Breast epithelium (tissue), 4 donors: ENCODE measurements around the gene BBLN. TPM values are rescaled to one million over a fixed set of nuclear protein-coding genes. Genes with fewer than 3 reads are reported as not detected.

Experiments
- DNase-seq, 2 donors: peaks; one replicate each; pipeline ENCODE4 v3.0.0-alpha.2; 2019; ENCODE audit warnings: low spot score in 2 of 2
- H3K27ac ChIP-seq, 2 donors: fragments of 200-600 bp; sonication (generic) in 1 of 2; one replicate each; pipeline ENCODE4 v1.5.1; 2016 to 2019; ENCODE audit warnings: mild to moderate bottlenecking in 1 of 2
- H3K27me3 ChIP-seq, 2 donors: fragments of 200-600 bp; sonication (generic) in 1 of 2; one replicate each; pipeline versions ENCODE4 v1.5.1 to v1.6.0; 2017 to 2019; ENCODE audit warnings: control low read depth in 1 of 2, mild to moderate bottlenecking in 1 of 2
- H3K36me3 ChIP-seq: fragments of 200-600 bp; one replicate; pipeline ENCODE4 v1.5.1; 2019
- H3K4me1 ChIP-seq, 2 donors: fragments of 200-600 bp; sonication (generic); one replicate each; pipeline ENCODE4 v1.5.1; 2016 to 2019; ENCODE audit warnings: control low read depth in 1 of 2
- H3K4me3 ChIP-seq, 3 donors: fragments of 200-600 bp; sonication (generic); 1 replicate in 2 of 3; 2 replicates in 1 of 3; pipeline ENCODE4 v1.5.1; 2016 to 2019; ENCODE audit warnings: mild to moderate bottlenecking in 3 of 3, moderate library complexity in 2 of 3
- H3K9me3 ChIP-seq, 2 donors: fragments of 200-600 bp; sonication (generic) in 1 of 2; one replicate each; pipeline ENCODE4 v1.5.1; 2016 to 2019; ENCODE audit warnings: control low read depth in 1 of 2
- CTCF ChIP-seq, 3 donors: fragments of 450-650 bp; IDR thresholded peaks; one replicate each; pipeline ENCODE4 v1.5.1; 2016 to 2017; ENCODE audit warnings: antibody characterized with exemption in 3 of 3, mild to moderate bottlenecking in 3 of 3, moderate library complexity in 3 of 3
- POLR2A ChIP-seq: fragments of 450-650 bp; IDR thresholded peaks from one replicate; pipeline ENCODE4 v1.6.1; 2016; ENCODE audit warnings: antibody characterized with exemption, mild to moderate bottlenecking, moderate library complexity
- POLR2AphosphoS5 ChIP-seq, 3 donors: sonication (generic); formaldehyde crosslinking; IDR thresholded peaks; one replicate each; pipeline ENCODE4 v1.6.1; 2017; ENCODE audit warnings: antibody characterized with exemption in 3 of 3
- intact Hi-C: fragments of 100-400 bp; cut with DNase I; formaldehyde crosslinking; loops from one replicate; pipeline ENCODE4 v1.15.1; 2023; ENCODE audit warnings: low total_unique reads
- total RNA-seq, 3 donors: library from RNA; depleted of rRNA; stranded (reverse); fragments of >200 nt; gene quantifications; one replicate each; pipeline ENCODE4 v1.1.0, GENCODE V29; 2016

The BBLN gene
- total RNA-seq, 3 donors from 2014 or later: 144 to 232 (median 152) TPM

GRCh38 chr9:128174062-128174461 lies 14.0 kb downstream of the BBLN start:
- Histone ChIP-seq H3K9me3 (no peaks in the 10 kb centered on the region), H3K36me3 (peaks cover 5% of the 10 kb centered on the region), H3K4me1 (no peaks in the 10 kb centered on the region), H3K27me3 (no peaks in the 10 kb centered on the region), H3K27ac (no peak overlapping the region), H3K4me3 (no peak overlapping the region)
- DNase-seq: no peak
- TF ChIP-seq POLR2AphosphoS5 (IDR thresholded peaks at IDR 0.05) (no peak), POLR2A (no peak), CTCF (IDR thresholded peaks at IDR 0.05) (no peak)
- intact Hi-C loops: no loop called here

DNA sequence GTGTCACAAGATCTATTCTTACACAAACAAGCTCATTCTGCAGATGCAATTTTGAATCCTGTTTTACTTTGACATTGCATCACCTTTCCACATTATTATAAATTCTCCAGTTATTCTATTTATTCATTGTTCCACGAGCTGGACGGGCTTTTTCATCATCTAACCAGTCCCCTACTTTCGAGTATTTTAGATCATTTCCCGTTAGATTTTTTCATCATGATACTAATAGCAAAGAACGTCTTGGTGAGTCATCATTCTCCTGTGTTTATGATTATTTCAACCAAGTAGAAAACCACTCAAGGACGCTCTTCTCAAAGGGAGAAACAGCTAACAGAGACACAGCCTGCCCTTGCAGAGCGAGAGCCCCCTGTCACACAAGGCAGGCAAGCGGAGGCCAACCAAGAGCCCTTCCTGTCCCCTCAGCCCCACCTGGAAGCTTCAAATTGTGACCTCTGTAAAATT lies 15.1 kb downstream of the BBLN start:
- H3K4me1 ChIP-seq: no peaks in the 10 kb centered on the region
- no peak overlapping the region for H3K27ac ChIP-seq
- no peak overlapping the region for H3K4me3 ChIP-seq
- no peak for DNase-seq
- intact Hi-C loops: no loop called here
- peaks cover 9% of the 10 kb centered on the region for H3K36me3 ChIP-seq
- no peaks in the 10 kb centered on the region for H3K9me3 ChIP-seq
- TF ChIP-seq POLR2AphosphoS5 (IDR thresholded peaks at IDR 0.05): no peak
- no peak for TF ChIP-seq CTCF (IDR thresholded peaks at IDR 0.05)
- TF ChIP-seq POLR2A: no peak
- H3K27me3 ChIP-seq: no peaks in the 10 kb centered on the region

- TF ChIP-seq CTCF (IDR thresholded peaks at IDR 0.05) (no peak), POLR2A (no peak), POLR2AphosphoS5 (IDR thresholded peaks at IDR 0.05) (no peak)
- DNase-seq: no peak
- Histone ChIP-seq H3K27me3 (no peaks in the 10 kb centered on the region), H3K9me3 (no peaks in the 10 kb centered on the region), H3K4me3 (no peak overlapping the region), H3K36me3 (peaks cover 9% of the 10 kb centered on the region), H3K4me1 (no peaks in the 10 kb centered on the region), H3K27ac (no peak overlapping the region)
- intact Hi-C loops: no loop called here
Measured at GRCh38 chr9:128175726-128176125, 15.7 kb downstream of the BBLN start.

GRCh38 chr9:128178806-128179431 lies 18.9 kb downstream of the BBLN start:
- Histone ChIP-seq H3K27me3 (no peaks in the 10 kb centered on the region), H3K27ac (no peak overlapping the region), H3K4me1 (no peaks in the 10 kb centered on the region), H3K36me3 (peaks cover 9% of the 10 kb centered on the region), H3K9me3 (no peaks in the 10 kb centered on the region), H3K4me3 (no peak overlapping the region)
- intact Hi-C loops: no loop called here
- TF ChIP-seq POLR2AphosphoS5 (IDR thresholded peaks at IDR 0.05) (no peak), POLR2A (no peak), CTCF (IDR thresholded peaks at IDR 0.05) (no peak)
- DNase-seq: no peak

- Histone ChIP-seq H3K27me3 (no peaks in the 10 kb centered on the region), H3K4me3 (no peak overlapping the region), H3K36me3 (peaks cover 9% of the 10 kb centered on the region), H3K4me1 (no peaks in the 10 kb centered on the region), H3K9me3 (no peaks in the 10 kb centered on the region), H3K27ac (no peak overlapping the region)
- no peak for DNase-seq
- no peak for TF ChIP-seq POLR2A
- TF ChIP-seq POLR2AphosphoS5 (IDR thresholded peaks at IDR 0.05): no peak
- no peak for TF ChIP-seq CTCF (IDR thresholded peaks at IDR 0.05)
- intact Hi-C loops: no loop called here
Measured at GRCh38 chr9:128180001-128180400, 19.9 kb downstream of the BBLN start.
